Brain pericyte (primary cell): ENCODE data around the gene PCBP1.
"Not testable (repeated sequence)": the region's sequence is repeated elsewhere in the genome, so short reads cannot be mapped to it uniquely, and the experiment has no call there.

Experiments
- DNase-seq: peaks from one replicate; pipeline ENCODE4 v3.0.0-alpha.2; 2012; ENCODE audit warnings: low read depth, low spot score

The PCBP1 gene

DNA sequence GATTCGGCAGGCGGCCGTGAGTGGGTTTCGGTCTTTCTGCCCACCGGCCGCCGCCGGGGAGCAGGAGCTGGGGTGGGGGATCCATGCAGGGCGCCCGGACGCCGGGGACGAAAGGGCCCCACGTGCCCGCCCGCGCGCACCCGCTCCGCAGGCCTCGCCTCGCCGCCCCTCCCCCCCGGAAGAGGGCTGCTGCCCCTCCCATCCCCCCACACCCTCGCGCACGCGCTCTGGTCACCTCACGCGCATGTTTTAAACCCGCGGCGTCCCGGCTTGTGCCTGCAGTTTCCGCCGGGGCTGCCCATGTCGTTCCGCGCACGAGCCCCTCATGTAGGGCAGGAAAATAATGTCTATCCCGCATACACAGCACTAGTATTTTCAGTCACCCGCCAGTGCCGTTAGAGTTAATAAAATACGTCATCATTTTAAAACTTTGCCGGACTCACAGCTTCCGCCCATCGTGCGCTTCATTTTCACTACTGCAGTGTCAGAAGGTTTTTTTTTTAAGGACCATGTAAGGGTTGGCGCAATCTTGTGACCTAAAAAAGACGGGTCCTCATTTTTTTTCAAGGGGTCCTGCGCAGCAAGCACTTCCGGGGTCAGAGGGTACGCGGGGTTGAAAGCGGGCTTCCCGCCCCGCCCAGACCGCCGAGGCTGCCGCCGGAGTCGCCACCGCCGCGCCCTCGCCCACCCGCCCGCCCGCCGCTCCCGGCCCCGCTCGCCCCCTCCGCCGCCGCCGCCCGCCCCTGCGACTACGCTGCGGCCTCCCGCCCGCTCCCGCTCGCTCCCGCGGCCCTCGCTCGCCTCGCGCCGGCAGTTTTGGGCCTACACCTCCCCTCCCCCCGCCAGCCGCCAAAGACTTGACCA lies at the start of gene PCBP1:
TSS of gene PCBP1 (plus strand) at position 640 of the 864 bp plus-strand sequence. CDS start 267 bp downstream, outside the sequence.
- DNase-seq, result peak; percentile 71

DNA sequence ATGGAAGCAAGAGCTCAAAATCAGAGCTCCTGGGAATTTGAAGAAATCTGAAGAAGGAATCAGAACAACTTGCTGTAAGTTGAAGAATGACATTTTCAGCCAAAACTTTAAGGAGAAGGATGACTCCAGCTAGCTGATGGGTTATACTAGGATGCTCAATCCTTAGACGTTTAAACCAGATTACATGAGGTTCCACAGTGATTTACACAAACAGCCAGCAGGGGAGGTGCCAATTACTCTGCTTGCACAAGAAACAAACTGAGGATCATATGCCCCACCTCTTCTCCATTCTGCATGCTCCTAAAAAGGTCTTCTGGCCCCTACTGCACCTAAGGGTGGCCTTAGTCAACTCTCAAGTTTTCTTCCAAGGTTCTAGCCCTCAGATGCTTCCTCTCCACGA lies 47.9 kb upstream of the PCBP1 start:
- DNase-seq, result no peak

DNA sequence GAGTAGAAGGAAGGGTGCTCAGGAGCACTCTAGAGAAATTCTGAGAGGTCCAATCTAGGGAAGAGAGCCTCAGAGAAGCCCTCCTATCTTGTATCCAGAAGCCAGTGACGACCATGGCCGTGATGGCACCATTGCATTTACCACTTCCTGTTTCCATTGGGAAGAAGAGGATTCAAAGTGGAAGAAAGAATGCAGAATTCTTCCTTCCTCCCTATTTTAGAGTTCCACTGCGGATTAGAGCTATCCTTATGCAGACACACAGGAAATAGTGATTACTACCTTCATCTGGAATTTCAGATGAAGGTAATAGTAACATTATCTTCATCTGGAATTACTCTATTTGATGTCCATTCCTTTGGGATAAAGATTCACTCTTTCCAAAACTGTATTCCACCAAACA lies 45.6 kb upstream of the PCBP1 start:
- no peak for DNase-seq

DNA sequence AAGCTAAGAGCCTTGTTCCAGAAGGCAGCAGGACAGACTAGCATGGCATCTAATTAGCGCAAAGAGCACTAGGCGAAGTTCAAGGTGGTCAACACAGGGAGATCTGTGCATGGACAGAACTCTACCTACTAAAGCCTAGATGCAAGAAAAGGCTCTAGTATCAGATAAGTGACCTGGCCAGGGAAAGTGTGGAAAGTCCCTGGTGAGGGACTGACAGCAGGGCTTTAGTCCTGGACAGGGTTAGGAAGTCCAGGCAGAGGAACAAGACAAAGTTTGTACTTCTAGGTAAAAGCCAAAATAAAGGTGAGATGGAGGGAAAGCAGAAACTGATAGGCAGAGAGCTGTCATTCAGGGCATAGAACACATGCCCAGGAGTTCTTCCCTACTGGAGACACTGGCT lies 45.0 kb upstream of the PCBP1 start:
- no peak for DNase-seq

DNA sequence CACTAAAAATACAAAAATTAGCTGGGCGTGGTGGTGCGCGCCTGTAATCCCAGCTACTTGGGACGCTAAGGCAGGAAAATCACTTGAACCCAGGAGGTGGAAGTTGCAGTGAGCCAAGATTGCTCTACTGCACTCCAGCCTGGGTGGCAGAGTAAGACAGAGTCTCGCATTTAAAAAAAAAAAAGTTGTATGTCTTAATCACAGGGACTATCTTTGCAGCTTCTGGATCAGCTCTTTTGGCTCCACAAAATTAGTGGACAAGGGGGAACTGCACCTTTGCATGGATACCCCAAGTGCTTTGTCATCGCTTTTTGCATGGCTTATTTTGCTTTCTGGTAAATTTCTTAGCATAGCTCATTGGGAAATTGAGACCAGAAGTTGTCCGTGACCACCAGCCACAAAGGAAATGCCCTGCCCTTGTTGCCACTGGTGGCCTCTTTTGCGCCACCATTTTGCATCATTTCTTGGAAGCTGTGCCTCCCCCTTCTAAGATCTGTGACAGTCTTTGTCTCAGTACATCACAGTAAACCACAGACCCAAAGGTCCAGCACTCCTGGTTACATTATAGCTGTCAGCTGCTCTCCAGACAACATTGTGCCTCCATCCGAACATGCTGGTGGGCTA lies 43.9 kb upstream of the PCBP1 start:
- DNase-seq, result no peak

DNA sequence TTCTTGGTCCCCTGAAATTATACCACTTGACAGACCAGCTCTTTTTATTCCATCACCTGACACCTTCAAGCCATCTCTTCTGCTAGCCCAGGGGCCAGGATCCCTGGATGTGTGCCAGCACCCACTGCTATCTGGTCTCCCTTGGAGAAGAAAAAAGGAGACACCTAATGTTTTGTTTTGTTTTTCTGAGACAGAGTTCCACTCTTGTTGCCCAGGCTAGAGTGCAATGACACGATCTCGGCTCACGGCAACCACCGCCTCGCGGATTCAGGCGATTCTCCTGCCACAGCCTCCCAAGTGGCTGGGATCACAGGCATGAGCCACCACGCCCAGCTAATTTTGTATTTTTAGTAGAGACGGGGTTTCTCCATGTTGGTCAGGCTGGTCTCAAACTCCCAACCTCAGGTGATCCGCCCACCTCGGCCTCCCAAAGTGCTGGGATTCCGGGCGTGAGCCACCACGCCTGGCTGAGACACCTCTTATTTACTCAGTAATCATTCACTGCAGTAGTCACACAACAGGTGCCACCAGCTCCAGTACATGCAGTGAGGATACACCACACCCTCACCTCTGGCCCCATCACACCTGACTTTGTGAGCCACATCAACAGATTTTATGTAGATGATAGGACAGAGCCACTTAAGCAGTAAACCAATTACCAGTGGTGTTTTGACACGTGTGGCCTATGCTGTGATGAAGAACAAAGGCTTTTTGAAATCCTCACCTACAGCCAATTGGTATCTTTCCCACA lies 42.8 kb upstream of the PCBP1 start:
- DNase-seq, result no peak

DNA sequence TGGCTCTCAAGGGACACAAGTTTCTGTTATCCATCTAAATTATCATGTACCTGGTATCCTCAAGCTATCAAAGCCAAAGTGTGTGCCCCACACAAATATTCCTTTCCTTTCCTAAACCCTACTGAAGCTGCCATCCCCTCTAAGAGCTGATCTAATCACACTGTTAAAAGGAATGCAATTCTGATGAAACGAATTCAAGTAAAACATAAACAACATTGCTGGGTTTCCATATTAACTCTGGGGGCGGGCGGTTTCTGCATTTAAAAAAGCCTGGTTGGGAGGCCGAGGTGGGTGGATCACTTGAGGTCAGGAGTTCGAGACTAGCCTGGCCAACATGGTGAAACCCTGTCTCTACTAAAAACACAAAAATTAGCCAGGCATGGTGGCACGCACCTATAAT lies 41.9 kb upstream of the PCBP1 start:
- no peak for DNase-seq

DNA sequence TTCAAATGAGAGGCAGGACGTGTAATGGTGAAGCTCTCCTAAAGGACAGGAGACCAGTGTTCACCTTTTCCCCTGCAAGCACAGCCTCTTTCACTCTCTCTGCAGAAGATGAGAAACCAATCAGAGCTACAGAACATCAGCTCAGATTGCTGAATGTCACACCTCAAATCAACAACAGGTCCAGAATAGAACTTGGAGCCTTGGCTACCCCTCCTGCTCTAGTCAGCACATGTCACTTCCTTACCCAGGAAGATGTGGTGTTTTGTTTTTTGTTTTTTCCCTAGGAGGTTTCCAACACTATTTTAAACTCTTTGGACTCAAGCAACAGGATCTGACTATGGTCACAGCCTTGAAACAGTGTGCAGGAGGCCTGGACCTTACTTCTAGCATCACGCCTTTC lies 41.3 kb upstream of the PCBP1 start:
- DNase-seq, result no peak

DNA sequence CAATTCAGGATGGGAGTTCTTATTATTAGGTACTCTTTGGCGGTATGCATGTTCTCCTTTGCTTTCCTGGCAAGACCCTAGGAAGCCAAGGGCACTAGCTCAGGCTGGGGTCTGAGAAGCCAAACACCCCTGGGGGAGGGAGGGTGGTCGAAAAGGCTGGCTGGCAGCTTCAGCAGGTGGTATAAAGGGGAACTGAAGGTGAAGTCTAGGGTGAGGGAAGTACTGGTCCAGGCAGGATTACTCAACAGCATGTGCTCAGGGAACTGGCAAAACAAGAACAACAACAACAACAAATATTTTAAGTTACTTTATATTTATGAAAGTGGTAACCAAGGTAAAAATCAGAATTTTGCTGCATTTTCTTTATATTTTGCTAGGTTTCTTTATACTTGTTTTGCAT lies 40.7 kb upstream of the PCBP1 start:
- DNase-seq, result no peak

DNA sequence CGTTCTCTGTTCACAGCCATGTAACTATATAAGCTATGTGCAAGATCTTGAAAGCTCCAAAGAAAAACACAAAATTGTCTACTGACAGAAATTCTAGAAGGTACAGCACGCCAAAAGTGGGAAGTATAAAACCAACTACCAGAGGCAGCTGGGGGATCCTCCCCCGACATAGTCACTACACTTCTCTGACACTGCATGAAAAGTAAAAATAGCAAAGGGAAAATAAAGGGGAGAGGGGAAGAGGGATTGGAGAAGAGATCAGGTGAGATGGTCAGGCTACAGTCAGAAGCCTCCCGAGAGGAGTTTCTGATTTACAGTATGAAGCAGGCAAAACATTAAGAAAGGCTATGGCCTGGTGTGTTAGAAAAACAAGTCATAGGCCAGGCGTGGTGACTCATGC lies 39.8 kb upstream of the PCBP1 start:
- DNase-seq, result no peak

DNA sequence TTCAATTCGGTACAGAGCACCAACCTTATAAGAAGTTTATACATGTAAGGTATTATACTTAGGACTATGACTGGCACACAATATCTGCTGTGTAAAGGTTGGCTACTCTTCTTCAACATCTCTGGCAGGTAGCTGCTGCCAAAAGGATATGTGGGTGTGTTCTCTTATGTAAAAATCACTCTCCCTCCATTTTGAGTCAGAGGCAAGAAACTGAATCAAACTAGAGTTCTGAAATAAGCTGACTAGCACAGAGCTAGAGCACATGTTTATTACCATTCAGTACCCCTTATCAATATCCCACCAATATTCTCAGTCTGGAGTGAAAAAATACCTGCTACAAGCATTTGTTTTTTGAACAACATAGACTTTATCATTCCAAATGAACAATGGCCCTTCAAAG lies 38.0 kb upstream of the PCBP1 start:
- no peak for DNase-seq

DNA sequence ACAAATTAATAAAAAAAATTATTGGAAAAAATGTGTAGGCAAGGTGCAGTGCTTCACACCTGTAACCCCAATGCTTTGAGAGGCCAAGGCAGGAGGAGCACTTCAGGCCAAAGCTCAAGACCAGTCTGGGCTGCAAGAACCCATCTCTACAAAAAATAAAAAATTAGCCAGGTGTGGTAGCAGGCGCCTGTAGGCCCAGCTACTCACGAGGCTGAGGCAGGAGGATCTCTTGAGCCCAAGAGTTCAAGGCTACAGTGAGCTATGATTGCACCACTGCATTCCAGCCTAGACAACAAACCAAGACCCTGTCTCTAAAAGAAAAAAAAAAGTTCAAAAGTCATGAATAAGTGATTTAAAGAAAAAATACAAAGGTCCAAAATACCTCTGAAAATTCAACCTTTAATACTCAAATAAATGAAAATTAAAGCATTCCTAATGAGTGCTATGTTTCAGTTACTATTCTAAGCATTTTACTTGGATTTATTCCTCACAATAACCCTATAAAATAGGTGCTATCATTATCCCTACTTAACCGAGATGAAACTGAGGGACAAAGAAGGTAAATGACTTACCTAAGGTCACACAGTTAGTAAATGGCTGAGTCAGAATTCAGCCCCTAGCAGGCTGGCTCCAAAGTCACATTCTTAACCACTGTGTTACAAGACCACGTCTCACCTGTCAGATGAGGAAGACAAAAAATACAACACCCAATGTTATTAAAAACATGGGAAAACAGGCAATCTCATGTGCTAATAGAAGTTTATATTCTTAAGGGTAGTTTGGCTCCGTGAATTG lies 36.4 kb upstream of the PCBP1 start:
- DNase-seq, result no peak

DNA sequence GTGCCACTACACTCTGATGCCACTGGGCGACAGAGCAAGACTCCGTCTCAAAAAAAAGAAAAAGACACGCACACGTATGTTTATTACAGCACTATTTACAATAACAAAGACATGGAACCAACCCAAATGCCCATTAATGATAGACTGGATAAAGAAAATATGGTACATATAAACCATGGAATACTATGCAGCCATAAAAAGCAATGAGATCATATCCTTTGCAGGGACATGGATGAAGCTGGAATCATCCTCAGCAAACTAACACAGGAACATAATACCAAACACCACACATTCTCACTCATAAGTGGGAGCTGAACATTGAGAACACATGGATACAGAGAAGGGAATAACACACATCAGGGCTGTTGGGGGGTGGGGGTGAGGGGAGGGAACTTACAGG lies 32.0 kb upstream of the PCBP1 start:
- not testable (repeated sequence) for DNase-seq

DNA sequence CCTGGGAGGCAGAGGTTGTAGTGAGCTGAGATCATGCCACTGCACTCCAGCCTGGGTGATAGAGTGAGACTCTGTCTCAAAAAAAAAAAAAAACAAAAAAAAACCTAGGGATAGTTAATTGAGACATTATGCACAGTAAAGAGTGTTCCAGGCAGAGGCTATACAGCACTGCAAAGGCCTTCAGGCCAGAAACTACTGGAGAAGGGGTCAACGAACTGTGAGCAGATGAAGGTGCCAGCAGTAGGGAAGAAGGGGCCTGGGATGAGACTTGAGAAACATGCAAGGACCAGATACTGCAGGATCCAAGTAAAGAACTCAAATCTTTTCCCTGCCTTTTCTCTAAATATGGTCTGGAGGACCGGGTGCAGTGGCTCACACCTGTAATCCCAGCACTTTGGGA lies 26.0 kb upstream of the PCBP1 start:
- no peak for DNase-seq

DNA sequence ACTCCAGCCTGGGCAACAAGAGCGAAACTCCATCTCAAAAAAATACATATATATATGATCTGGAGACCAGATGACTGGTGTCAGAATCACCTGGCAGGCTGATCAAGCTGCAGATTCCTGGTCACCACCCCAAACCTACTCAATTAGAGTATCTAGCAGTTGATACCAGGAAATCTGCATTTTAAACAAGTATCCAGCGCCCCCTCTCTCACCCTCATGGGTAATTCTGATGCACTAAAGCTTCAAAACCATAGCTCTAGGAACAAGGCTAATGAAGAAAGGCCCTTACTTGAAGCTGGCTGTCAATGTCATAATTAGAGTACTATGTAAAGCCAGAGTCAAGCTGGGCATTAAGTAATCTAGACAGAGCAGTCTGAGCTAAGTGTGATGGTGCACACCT lies 25.0 kb upstream of the PCBP1 start:
- no peak for DNase-seq

DNA sequence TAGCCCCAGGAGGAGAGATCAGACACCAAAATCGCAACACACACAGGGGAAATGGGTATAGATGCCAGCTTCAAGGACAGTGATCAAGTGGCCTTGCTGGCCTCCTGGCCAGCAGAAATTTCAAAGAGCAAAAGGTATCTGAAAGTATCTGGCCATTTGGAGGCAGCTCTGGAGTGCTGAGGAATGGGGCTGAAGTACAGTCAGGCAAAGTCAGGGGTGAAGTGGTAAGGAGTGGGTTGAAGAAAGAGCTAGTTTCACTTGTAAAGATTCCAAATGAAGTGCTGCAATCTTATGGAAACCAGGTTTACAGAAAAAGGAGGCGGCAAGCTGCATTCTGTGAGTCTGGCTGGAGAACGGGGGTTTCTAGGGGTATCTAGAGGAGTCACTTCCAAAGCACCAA lies 19.2 kb upstream of the PCBP1 start:
- DNase-seq, result no peak

DNA sequence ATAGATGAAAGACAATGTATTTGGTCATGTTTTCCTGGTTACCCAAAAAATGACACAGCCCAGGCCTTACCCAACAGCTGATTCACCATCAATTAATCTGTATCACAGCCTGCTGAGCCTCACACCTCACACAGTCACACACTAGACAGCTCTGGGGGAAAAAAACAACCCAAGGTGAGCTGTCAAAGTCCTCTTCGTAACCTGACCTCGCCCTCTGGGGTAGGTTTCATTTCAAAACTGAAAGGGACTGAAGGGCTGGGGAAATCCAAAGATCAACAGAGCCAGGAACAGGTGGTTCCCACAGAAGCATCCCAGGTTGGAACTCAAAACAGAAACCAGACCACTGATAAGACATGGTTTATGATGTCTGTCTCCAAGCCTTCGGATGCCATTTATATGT lies 18.2 kb upstream of the PCBP1 start:
- DNase-seq, result no peak

DNA sequence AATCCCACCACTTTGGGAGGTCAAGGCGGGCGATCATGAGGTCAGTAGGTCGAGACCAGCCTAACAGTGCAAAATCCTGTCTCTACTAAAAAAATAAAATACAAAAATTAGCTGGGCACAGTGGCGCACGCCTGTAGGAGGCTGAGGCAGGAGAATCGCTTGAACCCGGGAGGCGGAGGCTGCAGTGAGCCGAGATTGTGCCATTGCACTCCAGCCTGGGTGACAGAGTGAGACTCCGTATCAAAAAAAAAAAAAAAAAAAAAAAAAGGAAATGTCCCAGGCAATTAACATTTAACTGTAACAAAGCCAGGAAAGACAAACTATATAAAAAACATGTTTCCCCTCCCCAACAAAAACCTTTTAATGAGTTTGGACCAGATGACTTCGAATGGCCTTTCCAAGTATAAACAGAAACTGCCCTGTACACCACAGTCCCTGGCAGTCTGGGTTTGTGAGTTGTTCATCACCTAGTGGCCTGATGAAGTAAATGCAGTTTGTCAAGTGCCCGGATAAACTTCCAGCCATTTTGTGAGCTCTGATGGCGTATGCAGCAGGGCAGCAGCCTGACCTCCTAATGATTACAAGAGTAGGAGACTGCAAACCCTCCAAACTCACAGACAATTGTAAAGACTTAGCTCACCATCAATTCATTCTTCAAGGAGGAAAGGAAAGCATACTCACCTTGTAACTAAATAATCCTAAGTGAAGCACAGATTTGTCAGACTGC lies 16.6 kb upstream of the PCBP1 start:
- DNase-seq, result peak; percentile 51

DNA sequence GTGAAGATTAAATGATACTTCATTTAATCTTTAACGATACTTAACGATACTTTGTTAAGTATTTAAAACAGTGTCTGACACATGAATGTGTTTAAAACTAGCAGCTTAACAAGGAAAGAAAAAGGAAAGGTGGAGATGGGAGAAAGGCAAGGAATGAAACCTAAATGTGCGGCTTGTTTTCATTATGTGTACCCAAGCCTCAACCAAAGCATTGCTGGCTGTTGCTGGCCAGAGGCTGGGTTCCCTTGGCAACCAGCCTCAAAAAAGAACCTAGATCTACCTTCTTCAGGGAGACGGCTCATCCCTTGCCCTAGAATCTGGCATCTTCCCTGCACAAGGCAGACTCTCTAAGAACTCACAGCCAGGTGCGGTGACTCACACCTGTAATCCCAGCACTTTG lies 13.8 kb upstream of the PCBP1 start:
- no peak for DNase-seq

DNA sequence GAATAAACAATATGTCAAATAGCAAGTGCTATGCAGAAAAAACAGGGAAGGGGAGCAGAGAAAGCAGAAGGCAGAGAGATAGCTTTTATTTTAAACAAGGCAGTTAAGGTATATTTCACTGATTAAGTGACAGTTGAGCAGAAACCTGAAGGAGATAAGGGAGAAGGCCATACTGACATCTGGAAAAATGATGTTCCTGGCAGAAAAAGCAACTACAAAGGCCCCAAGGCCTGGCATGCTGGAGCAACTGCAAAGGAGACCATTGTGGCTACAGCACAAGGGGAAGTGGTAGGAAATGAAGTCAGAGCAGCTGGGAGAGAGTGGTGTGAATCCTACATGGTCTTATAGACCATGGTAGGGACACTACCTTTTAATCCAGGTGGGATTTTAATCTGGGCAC lies 8.9 kb upstream of the PCBP1 start:
- no peak for DNase-seq

DNA sequence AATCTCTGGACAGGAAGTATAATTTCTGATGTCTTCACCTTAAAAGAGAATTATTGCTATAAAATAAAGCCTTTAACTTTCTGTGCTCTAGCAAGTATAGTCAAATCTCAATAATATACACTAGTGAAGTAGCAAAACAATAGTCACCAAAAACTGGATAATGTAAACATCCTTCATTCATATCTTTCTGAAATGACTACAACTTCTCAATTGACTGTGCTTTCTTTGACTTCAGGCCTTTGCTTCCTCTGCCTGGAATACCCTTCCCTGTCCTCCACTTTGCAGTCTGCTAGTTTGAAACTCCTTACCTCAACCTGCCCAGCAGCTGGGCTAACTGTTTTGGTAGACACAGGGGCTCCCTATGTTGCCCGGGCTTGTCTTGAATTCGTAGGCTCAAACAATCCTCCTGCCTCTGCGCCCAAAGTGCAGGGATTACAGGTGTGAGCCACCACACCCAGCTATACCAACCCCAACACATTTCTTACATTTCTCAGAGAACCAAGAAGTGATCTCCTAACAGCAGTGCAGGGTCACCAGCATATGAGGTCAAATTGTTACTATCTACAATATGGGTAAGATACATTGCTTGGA lies 6.6 kb upstream of the PCBP1 start:
- DNase-seq, result no peak
